Neuron (in vitro differentiated cells): ENCODE measurements around the gene UBXN11.

Experiments
- H2AFZ ChIP-seq: one replicate; pipeline ENCODE4 v1.6.1; 2013; ENCODE audit warnings: low read depth, mild to moderate bottlenecking, inconsistent platforms, low read length, moderate library complexity
- H3K27me3 ChIP-seq: one replicate; pipeline ENCODE4 v1.6.1; 2013; ENCODE audit warnings: low read length; ENCODE audit not compliant: insufficient read depth
- H3K36me3 ChIP-seq: one replicate; pipeline ENCODE4 v1.6.1; 2013; ENCODE audit warnings: low read length; ENCODE audit not compliant: insufficient read depth
- H3K4me1 ChIP-seq: one replicate; pipeline ENCODE4 v1.6.1; 2013; ENCODE audit warnings: low read length; ENCODE audit not compliant: insufficient read depth
- H3K4me3 ChIP-seq: 2 replicates; pipeline ENCODE4 v1.5.1; 2013; ENCODE audit warnings: mild to moderate bottlenecking, low read length, moderate library complexity
- H3K9me3 ChIP-seq: one replicate; pipeline ENCODE4 v1.6.1; 2013; ENCODE audit warnings: low read length

The UBXN11 gene

DNA sequence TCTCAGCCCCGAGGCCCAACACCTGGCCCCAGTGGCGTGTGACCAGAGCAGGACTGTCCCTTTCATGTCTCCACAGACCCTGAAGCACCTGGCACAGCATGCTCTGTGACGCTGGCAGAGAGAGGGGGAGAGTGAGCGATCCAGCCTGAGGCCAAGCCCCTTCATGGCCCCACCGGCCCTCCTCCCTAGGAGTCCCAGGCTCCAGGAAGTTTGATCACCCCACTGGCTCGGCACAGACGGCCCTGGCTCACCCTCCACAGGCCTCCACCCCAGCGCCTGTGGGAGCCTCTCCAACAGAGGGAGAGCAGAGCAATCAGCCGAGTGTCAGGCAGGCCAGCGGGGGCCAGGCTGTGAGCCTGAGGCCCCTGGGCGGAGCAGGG lies 15.6 kb downstream of the UBXN11 start:
- no peak overlapping the region for H3K4me3 ChIP-seq
- no peaks in the 10 kb centered on the region for H3K36me3 ChIP-seq
- H3K4me1 ChIP-seq, result peaks cover 19% of the 10 kb centered on the region
- H3K27me3 ChIP-seq, result no peaks in the 10 kb centered on the region
- H2AFZ ChIP-seq, result no peak overlapping the region
- no peaks in the 10 kb centered on the region for H3K9me3 ChIP-seq

DNA sequence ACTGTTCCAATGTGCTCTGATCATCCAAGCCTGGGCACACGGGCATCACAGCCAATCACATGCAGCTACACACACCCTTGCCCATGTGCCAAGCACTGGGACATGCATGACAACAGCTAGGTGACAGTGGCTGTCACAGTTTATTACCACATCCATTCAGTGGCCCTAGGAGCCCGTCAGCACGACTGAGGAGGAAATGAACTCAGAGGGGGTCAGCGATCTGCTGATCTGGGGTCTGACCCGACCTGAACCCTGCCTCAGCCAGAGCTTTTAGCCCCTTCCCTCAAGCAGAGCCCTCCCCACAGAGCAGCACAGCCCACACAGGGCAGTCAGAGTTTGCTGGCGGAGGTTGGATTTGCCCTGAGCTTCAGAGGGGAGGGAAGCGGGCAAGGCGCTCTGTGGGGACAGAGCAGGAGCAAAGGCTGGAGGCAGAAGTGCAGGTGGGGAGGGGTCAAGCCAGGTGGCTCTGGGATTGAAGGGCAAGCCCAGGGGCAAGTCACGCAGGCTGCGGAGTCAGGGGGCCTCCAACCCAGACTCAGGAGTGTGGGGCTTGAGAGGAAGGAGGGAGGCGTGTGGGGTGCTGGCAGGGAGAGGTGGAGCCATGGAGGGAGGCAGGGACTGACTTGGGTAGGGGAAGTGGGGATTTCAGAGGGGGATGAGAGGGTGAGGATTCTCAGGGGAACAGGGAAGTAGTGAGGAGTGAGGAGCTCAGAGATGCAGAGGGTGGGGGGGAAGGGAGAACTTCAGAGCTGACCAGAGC lies 16.1 kb downstream of the UBXN11 start:
- H3K9me3 ChIP-seq, result no peaks in the 10 kb centered on the region
- H3K36me3 ChIP-seq, result no peaks in the 10 kb centered on the region
- peaks cover 19% of the 10 kb centered on the region for H3K4me1 ChIP-seq
- H3K4me3 ChIP-seq, result no peak overlapping the region
- H2AFZ ChIP-seq, result no peak overlapping the region
- H3K27me3 ChIP-seq, result no peaks in the 10 kb centered on the region

DNA sequence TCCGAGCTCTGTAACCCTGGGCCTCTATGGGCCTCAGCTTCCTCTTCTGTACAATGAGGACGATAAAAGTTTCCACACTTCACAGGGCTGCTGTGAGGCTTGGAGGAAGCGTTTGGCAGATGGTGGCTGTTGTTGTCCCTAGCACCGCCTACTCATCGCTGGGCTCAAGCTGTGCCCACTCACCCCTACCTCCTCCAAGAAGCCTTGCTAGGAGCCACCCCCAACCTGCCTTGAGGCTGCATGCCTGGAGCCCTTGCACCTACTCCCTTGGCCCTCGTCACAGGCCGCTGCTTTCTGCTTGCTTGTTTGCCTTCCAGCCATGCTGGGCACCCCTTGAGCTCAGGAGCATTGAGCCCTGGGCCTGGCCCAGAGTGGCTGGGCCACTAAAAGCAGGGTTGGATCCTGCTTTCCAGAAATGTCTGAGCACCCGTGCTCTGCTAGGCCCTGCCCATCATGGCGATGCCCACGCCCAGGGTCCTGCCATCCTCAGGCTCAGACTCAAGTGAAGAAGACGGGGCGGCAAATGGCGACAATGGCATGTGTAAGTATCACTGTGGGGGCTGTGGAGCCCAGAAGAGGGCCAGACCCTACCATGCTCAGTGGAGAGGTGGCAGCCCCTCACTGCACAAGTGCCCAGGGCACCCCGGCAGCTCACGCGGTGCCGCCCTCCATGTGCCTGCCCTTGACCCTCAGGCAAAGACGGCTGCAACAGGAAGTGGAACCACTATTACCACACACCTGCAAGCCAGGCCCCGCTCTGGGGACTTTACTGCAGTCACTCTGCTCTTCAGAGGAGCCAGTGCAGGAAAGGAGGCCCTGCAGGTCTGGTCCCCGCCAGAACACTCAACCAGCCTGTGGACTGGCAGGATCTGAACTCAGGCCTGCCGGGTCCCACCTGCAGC lies 17.0 kb downstream of the UBXN11 start:
- Histone ChIP-seq H3K4me3 (no peak overlapping the region), H3K36me3 (no peaks in the 10 kb centered on the region), H3K4me1 (peaks cover 19% of the 10 kb centered on the region), H3K27me3 (no peaks in the 10 kb centered on the region), H2AFZ (no peak overlapping the region), H3K9me3 (no peaks in the 10 kb centered on the region)

DNA sequence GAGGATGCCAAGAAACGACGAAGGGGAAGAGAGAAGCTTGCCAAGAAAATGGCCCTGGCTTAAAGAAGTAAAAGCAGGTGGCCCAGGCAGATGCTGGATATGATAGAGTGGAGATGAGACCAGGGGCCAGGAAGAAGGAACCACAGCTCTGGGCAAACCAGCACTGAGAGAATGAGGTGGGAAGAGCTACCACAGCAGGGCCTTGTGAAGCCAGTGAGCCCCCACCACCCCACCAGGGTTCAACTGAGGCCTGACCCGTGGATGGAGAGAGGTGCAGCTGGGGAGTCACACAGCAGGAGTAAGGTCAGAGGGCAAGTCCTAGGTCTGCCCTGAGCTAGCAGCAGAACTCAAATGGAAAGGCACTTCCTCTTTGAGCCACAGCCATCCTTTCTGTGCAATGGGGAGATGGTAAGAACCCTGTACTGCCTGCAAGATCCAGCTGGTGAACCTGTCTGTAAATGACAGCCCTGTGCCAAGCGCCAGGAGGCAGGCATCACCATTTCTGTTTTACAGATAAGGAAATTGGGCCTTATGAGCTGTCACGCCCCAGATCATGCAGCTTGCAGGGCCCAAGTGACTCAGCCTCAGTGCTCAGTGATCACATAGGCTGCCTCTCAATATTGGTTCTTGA lies 18.0 kb downstream of the UBXN11 start:
- Histone ChIP-seq H3K36me3 (no peaks in the 10 kb centered on the region), H3K9me3 (no peaks in the 10 kb centered on the region), H2AFZ (no peak overlapping the region), H3K27me3 (no peaks in the 10 kb centered on the region), H3K4me3 (no peak overlapping the region), H3K4me1 (peaks cover 19% of the 10 kb centered on the region)

DNA sequence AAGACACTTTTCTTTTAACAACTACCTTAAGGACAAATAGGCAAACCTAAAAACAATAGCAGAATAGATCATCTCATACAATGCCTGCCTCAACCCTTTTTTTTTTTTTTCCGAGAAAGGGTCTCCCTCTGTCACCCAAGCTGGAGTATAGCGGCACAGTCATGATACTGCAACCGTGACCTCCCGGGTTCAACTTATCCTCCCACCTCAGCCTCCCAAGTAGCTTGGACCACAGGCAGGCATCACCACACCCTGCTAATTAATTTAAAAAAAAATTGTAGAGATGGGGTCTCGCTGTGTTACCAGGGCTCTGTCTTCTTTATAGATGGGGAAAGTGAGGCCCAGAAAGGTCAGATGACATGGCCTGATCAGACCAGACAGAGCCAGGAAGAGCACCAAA lies 18.6 kb downstream of the UBXN11 start:
- H2AFZ ChIP-seq, result no peak overlapping the region
- H3K4me3 ChIP-seq, result no peak overlapping the region
- no peaks in the 10 kb centered on the region for H3K36me3 ChIP-seq
- H3K9me3 ChIP-seq, result no peaks in the 10 kb centered on the region
- peaks cover 19% of the 10 kb centered on the region for H3K4me1 ChIP-seq
- H3K27me3 ChIP-seq, result no peaks in the 10 kb centered on the region

DNA sequence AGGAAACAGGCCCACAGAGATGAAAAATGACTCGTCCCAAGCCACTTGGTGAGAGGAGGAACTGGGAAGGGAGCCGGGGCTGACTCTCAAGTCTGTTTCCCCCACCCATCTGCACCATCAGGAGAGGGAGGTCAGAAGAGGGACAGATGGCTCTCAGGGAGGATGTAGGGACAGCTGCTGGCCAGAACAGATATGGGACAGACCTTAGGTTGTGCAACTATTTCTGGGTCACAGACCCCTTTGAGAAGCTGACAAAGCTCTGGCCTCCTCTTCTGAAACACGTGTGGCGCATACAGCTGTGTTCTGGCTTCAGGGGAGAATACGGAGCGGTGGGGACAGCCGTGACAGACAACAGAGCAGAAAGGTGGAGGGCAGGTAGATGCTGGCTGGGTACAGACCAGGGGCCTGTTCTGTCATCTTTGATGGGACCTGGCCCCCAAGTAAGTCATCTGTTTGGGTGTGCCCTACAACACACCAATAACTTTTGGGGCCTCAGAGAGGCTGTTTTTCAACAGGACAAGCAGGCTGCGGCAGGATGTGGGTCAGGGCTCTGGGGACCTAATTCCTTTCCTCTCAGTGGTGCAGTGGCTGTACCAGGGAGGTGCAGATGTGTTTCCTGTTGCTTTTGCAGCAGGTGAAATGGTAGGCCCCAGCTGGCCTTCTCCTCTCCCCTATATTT lies 19.3 kb downstream of the UBXN11 start:
- Histone ChIP-seq H3K4me3 (no peak overlapping the region), H3K27me3 (no peaks in the 10 kb centered on the region), H2AFZ (no peak overlapping the region), H3K4me1 (peaks cover 19% of the 10 kb centered on the region), H3K36me3 (no peaks in the 10 kb centered on the region), H3K9me3 (no peaks in the 10 kb centered on the region)

DNA sequence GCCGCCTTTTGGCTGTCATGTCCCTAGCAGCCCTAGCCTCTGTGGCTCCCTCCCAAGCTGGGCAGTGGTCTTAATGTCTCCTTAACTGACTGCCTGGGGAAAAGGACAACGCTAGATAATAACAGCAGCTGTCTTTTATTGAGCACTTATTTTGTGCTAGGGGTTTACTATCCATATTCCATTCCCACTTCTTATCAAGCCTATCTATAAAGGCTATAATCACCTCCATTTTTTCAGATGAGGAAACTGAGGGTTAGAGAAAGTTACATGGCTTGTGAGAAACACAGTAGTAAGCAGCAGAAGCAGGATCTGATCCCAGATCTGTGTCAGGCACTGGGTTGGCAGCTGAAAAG lies 20.4 kb downstream of the UBXN11 start:
- Histone ChIP-seq H3K4me1 (peaks cover 26% of the 10 kb centered on the region), H2AFZ (no peak overlapping the region), H3K27me3 (no peaks in the 10 kb centered on the region), H3K36me3 (no peaks in the 10 kb centered on the region), H3K4me3 (no peak overlapping the region), H3K9me3 (no peaks in the 10 kb centered on the region)

DNA sequence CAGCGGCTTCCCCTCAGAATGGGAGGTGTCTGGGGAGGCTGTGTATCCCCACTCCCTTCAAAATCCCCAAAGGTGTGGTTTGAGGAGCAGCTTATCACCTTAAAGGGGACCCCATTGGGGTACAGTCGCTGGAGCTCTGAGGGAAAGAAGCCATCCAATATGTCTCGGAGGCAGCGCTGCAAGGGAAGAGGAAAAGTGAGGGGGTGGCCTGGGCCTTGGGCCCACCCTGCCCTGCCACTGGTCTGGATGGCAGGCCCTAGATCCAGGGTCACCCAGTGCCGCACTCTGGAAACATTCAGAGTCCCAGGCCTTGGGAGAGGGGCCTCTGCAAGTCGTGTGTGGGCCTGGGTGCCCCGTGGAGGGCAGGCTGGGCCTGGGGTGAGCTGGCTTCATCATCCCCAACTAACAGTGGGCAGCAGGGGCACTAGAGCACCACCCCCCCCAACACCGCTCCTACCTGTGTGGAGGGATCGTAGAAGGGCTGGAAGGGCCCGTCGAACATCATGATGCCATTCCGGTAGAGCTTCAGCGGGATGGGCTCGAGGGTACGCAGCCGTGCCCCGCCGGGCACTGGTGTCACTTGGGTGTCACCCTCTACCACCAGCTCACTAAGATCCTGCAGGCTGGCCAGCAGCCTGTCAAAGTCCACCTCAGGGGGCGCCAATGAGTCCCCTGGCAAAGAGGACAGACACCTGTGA lies 20.9 kb downstream of the UBXN11 start:
- Histone ChIP-seq H3K4me3 (no peak overlapping the region), H3K36me3 (no peaks in the 10 kb centered on the region), H3K9me3 (no peaks in the 10 kb centered on the region), H3K27me3 (no peaks in the 10 kb centered on the region), H2AFZ (no peak overlapping the region), H3K4me1 (peaks cover 28% of the 10 kb centered on the region)

DNA sequence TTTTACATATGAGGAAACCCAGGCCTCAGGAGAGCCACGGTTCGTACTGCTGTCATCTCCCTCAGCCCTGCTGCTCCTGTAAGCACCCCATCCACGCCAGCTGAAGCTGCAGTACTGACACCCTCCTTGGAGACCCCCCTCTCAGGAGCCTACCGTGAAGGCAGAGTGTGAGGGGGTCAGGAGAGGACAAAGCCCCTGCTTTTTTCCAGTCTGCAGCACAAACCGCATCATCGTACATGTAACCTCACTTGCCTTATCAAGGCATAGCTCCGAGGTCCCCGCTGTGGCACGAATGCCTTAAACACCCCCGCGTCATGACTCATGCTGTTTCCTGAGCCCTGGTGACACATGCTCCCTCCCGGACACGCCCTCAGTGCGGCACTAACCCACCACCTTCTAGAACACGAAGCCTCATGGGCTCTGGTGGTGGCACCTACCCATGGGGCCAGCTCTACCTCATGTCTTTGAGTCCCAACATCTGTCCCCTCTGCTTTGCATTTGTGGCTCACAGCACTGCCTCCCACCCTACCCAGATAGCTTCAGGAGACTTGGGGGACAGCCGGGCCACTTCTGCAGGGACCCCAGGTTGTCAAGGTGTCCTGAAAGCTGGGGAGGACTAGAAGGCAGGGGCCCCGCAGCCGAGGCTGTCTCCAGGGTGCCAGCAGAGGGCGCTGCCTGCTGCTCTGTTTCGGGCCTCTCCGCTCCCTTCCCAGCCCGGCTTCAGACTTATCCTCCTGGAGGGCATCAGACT lies 21.7 kb downstream of the UBXN11 start:
- no peak overlapping the region for H3K4me3 ChIP-seq
- H2AFZ ChIP-seq, result no peak overlapping the region
- H3K27me3 ChIP-seq, result no peaks in the 10 kb centered on the region
- H3K36me3 ChIP-seq, result no peaks in the 10 kb centered on the region
- H3K4me1 ChIP-seq, result peaks cover 32% of the 10 kb centered on the region
- no peaks in the 10 kb centered on the region for H3K9me3 ChIP-seq

DNA sequence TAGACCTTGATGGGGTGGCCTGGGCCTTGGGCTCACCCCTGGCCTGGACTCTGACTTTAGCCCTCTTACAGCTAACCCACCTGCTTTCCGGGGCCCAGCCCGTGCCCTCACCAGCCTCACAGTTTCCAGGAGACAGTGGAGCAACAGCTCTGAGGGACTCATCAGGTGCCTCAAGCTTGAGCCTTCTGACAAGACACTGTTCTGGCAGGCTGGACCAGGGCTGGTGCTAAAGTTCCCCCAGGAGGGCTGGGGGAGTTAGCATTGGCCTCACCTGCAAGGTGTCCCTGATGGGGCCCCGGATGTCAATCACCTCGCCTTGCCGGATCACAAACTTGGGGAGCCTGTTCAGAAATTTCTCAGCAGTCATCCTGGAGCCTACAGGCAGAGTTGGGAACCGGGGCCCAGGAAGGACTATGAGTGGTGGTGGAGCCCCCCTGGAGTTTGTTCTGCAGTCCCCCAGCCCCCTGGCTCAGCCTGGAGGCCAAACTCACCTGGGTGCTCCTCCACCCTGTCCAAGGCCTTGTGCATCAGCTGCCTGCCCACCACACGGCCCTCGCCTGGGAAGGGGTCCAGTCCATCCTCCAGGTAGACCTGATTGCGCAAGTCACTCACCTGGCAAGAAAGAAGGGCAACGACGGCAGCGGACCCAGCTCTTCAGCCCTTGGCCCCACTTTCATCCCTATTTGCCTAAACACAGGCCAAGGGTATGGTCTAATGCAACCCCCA lies 22.4 kb downstream of the UBXN11 start:
- Histone ChIP-seq H3K36me3 (no peaks in the 10 kb centered on the region), H2AFZ (no peak overlapping the region), H3K9me3 (no peaks in the 10 kb centered on the region), H3K27me3 (no peaks in the 10 kb centered on the region), H3K4me1 (peaks cover 36% of the 10 kb centered on the region), H3K4me3 (no peak overlapping the region)

DNA sequence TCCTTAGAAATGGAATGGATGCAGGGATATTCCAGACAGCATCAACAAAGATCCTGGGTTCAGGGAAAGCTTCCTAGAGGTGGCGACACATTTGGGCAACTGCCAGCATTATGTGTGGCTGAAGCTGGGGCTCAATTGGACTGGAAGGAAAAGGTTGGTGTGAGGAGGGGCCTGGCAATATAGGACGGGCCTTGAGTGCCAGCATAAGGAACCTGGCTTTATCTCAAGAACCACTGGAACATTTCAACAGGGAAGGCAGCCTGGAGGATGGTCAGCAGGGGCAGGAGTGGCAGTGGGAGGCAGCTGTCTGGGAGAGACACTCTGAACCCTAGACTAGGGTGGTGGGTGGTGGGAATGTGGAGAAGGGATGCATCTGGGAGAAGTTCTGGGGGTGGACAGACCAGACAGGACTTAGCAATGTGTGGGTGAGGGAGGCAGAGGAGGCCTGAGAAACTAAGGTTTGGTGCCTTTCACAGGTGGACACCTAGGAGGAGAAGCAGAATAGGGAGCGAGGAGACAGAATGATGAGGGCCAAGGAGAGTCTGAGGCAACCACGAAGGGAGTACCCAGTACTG lies 23.1 kb downstream of the UBXN11 start:
- H3K4me1 ChIP-seq, result peaks cover 37% of the 10 kb centered on the region
- H3K9me3 ChIP-seq, result no peaks in the 10 kb centered on the region
- H3K36me3 ChIP-seq, result no peaks in the 10 kb centered on the region
- no peak overlapping the region for H2AFZ ChIP-seq
- no peaks in the 10 kb centered on the region for H3K27me3 ChIP-seq
- H3K4me3 ChIP-seq, result no peak overlapping the region
